ENCODE results near the gene VSIG8.

GRCh38 chr1:159845751-159846629 is 16.5 kb downstream of the VSIG8 start:
- TF ChIP-seq ZBTB33 (IDR thresholded peaks at IDR 0.05; ENCODE audit: extremely low read depth, insufficient replicate concordance, low read length) (no peak), POLR2A (IDR thresholded peaks at IDR 0.05; ENCODE audit: borderline replicate concordance, extremely low read depth, insufficient read depth, insufficient read length) (no peak), CTCF (IDR thresholded peaks at IDR 0.05 in 2 of 3, conservative IDR thresholded peaks at IDR 0.05 in 1 of 3; ENCODE audit: borderline replicate concordance in 1 of 3, insufficient read depth in 1 of 3, low read depth in 2 of 3, low read length in 2 of 3) (no peak)
